Sigmoid colon (tissue), 4 donors: Measurements from ENCODE around the gene ARHGAP6.

Experiments
- CTCF ChIP-seq, 4 experiments: fragments of 450-650 bp in 3 of 4; fragments of 200-600 bp in 1 of 4; IDR thresholded peaks; one replicate each; pipeline ENCODE4 v1.5.1; 2016 to 2019; ENCODE audit warnings: antibody characterized with exemption in 4 of 4, mild to moderate bottlenecking in 3 of 4, moderate library complexity in 2 of 4
- EP300 ChIP-seq, 4 donors: sonication (generic); formaldehyde crosslinking; IDR thresholded peaks; one replicate each; pipeline ENCODE4 v1.6.1; 2017; ENCODE audit warnings: antibody characterized with exemption in 4 of 4
- POLR2A ChIP-seq, 2 donors: fragments of 450-650 bp; IDR thresholded peaks; one replicate each; pipeline ENCODE4 v1.6.1; 2016; ENCODE audit warnings: antibody characterized with exemption in 2 of 2, mild to moderate bottlenecking in 2 of 2, moderate library complexity in 2 of 2

GRCh38 chrX:11541510-11541909, 124.2 kb downstream of the ARHGAP6 start:
- TF ChIP-seq CTCF (IDR thresholded peaks at IDR 0.05) (no peak), POLR2A (IDR thresholded peaks at IDR 0.05) (no peak), EP300 (IDR thresholded peaks at IDR 0.05) (no peak)
